GM19468 (cell line): ENCODE results near the gene CKAP2.
A peak's percentile ranks its signal among the peaks of the same experiment; 100 is the strongest.
"Not testable (repeated sequence)": the region's sequence is repeated elsewhere in the genome, so short reads cannot be mapped to it uniquely, and the experiment has no call there.

Source experiments
- ATAC-seq: cut with Tn5 transposase; IDR thresholded peaks from one replicate; pipeline ENCODE4 v1.9.1; 2021; ENCODE audit warnings: mild to moderate bottlenecking, moderate library complexity, moderate number of reproducible peaks; ENCODE audit not compliant: unreplicated experiment; ENCODE audit errors: extremely low read depth

The CKAP2 gene

GRCh38 chr13:52454820-52455676 is at the start of gene CKAP2:
CKAP2 (plus strand) TSS chr13:52455478; CDS start chr13:52455557, 79 bp downstream.
- ATAC-seq, result peak; percentile 64

GRCh38 chr13:52405767-52406494 is 49.3 kb upstream of the CKAP2 start, which contains the start of gene THSD1:
THSD1 (minus strand) TSS chr13:52406172; CDS start chr13:52402600, 3,572 bp downstream.
- no peak for ATAC-seq

GRCh38 chr13:52406629-52407028 is 48.6 kb upstream of the CKAP2 start:
- ATAC-seq, result no peak

GRCh38 chr13:52407436-52407835 is 47.8 kb upstream of the CKAP2 start:
- not testable (repeated sequence) for ATAC-seq

GRCh38 chr13:52408071-52408658 is 47.1 kb upstream of the CKAP2 start:
- ATAC-seq, result not testable (repeated sequence)

GRCh38 chr13:52411629-52412028 is 43.6 kb upstream of the CKAP2 start:
- peak; percentile 77 for ATAC-seq

- no peak for ATAC-seq
Measured at GRCh38 chr13:52412128-52412527, 43.1 kb upstream of the CKAP2 start.

GRCh38 chr13:52414051-52414450 is 41.2 kb upstream of the CKAP2 start:
- ATAC-seq, result no peak

GRCh38 chr13:52414963-52415362 is 40.3 kb upstream of the CKAP2 start:
- ATAC-seq, result no peak

- no peak for ATAC-seq
Measured at GRCh38 chr13:52419080-52419479, 36.2 kb upstream of the CKAP2 start.

- ATAC-seq, result no peak
Measured at GRCh38 chr13:52421216-52421615, 34.1 kb upstream of the CKAP2 start.

GRCh38 chr13:52428295-52428694 is 27.0 kb upstream of the CKAP2 start:
- no peak for ATAC-seq

- no peak for ATAC-seq
Measured at GRCh38 chr13:52432456-52432855, 22.8 kb upstream of the CKAP2 start.

GRCh38 chr13:52446265-52446664 is 9.0 kb upstream of the CKAP2 start:
- no peak for ATAC-seq

GRCh38 chr13:52447354-52447753 is 7.9 kb upstream of the CKAP2 start:
- ATAC-seq, result no peak

GRCh38 chr13:52447815-52448552 is 7.3 kb upstream of the CKAP2 start:
- no peak for ATAC-seq

- ATAC-seq, result no peak
Measured at GRCh38 chr13:52449331-52450011, 5.8 kb upstream of the CKAP2 start.

GRCh38 chr13:52450012-52450792 is 5.1 kb upstream of the CKAP2 start, which contains the start of gene VPS36:
VPS36 (minus strand) TSS chr13:52450634; CDS start chr13:52450594, 40 bp downstream.
- peak; percentile 56 for ATAC-seq

- ATAC-seq, result no peak
Measured at GRCh38 chr13:52450793-52451116, 4.5 kb upstream of the CKAP2 start.
